ENCODE measurements around the gene FPGS. TPM values are rescaled to one million over a fixed set of nuclear protein-coding genes. Genes with fewer than 3 reads are reported as not detected.
"Not testable (repeated sequence)": the region's sequence is repeated elsewhere in the genome, so short reads cannot be mapped to it uniquely, and the experiment has no call there.

FPGS gene
- polyA plus RNA-seq, 4 donors = 41.5 to 46.2 (median 42.6) TPM

GRCh38 chr9:127770583-127770904, 32.1 kb upstream of the FPGS start:
- DNase-seq (ENCODE audit: low read depth in 4 of 4, low spot score in 3 of 4) = no peak

DNA sequence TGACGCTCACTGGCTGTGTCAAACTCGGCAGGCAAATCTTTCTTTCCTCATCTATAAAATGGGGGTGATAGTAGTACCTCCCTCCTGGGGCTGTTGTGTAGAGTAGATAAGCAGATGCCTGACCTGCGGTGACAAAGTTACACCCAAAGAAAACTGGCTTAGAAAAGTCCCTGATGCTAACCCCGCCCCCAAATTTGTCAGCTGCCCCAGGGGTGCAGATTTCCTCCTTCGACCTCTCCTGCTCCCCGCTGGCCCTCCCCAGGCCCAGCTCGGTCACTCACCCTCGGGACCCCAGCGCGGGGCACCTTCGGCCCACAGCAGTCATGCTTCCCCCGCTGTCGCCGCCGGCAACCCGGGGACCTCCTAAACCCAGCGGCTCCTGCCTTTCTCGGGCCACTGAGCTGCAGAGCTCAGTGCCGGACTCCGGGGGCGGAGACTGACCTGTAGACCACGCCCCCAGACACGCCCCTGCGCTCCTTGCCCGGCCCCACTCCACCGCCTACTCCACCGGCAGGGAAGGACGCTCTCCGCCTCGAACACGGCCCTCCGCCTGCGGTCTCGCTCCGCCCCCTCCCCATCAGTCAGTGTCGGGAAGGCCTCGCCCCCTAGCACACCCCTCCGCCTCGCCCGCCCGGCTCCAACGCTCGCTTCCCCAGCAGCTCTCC, 31.6 kb upstream of the FPGS start:
- peak; percentile 91 to 96 (median 94) for DNase-seq (ENCODE audit: low read depth in 4 of 4, low spot score in 3 of 4)

DNA sequence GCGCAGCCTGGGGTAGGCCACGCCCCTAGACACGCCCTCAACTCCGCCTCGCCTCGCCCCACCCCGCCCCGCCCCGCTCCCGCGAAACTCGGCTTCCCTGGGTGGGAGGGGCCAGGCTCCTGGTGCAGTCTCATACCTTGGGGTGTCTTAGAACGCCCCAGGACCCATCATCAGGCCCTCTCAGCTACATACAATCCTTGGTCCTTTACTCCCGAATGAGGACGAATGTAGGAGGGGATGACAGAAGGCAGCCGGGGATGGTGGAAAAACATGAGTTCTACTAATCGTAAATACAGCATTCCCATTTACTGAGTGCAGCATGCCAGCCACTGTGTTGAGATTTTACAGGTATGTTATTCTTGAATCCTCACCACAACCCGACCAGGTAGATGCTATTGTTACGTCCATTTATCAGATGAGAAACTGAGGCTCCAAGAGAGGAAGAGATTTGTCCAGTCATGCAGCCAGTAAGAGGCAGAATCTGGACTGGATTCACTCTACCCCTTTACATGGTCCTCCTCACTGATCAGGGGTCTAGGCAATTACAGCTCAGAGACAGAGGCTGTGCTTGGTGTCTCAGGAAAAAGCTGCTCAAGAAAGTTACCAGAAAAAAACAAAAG, 31.0 kb upstream of the FPGS start:
- no peak for DNase-seq (ENCODE audit: low read depth in 4 of 4, low spot score in 3 of 4)

DNA sequence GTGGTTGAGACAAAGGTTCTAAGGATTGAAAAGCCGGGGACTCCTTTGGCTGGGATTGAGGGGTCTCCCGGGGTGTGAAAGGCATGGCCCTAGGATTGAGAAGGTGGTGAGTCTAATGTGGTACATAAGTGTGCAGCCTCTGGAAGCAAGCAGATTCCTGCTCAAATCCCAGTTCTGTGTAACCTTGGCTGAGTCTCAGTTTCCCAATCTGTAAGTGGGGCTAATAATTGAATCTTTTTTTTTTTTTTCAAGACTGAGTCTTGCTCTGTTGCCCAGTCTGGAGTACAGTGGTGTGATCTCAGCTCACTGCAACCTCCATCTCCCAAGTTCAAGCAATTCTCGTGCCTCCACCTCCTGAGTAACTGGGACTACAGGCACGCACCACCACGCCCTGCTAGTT, 30.1 kb upstream of the FPGS start:
- no peak for DNase-seq (ENCODE audit: low read depth in 4 of 4, low spot score in 3 of 4)

DNA sequence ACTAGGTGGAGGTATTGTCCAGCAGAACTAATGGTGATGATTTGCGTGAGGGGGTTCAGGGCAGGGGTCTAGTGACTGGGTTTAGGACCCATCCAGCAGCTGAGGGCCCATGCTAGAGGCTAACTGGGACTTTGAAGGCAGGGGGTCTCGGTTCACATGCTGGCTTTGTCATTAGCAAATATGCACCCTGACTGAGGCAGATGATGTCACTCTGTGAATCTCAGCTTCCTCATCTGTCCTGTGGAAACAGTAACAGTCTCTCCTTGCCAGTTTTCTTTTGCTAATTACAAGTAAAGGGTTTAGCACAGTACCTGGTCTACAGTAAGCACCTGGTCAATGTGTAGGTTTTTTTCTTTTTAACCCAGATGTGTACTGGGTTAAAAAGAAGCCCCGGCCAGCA, 29.4 kb upstream of the FPGS start:
- DNase-seq (ENCODE audit: low read depth in 4 of 4, low spot score in 3 of 4) = no peak

DNA sequence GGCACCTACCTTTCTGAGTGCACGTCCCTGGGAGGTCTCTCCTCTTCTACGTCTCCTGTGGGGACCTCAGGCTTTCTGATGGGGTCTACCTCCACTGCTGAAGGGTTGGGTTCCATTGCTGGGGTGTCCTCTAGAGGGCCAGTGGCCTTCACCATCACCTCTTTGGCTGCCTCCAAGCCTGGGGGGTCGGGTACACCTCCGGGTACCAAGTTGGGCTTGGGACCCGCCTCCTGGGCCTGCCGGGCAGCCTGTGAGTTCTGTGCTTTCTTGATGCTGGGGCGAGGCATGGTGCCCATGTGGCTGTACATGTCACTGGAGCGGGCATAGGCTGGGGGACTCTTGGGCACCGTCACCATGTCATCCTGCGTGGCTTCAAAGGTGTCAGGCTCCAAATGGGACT, 28.7 kb upstream of the FPGS start:
- no peak for DNase-seq (ENCODE audit: low read depth in 4 of 4, low spot score in 3 of 4)

DNA sequence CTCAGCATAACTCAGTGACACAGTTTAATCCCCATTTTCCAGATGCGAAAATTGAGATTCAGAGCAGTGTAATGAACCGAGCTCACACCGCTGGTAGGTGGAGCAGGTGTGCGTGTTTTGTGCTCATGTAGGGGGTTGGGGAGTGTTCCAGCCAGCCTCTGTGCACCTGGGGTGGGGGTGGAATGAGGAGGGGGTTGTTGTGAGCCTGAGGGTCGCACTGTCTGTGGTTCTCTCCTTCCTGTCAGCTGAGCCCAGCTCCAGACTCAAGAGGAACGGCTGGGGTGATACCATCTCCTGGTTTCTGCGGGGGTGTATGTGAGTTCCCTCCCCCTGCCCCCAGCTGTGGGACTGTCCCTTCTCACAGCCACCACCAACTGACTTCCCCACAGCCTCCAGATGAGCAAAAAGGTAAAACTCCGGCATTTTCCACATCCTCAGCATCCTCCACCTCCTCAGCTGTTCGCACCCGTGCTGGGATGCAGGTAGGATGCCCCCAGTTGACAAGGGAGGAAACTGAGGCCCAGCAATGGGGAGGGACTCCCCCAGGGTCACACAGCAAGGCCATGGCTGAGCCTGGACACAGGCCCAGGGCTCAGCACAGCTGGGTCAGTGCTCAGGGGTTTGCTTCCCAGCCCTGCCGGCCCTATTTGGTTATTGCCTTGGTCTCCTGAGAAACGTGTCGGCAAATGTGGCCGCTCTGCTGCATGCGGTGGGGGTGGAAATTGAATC, 26.3 kb upstream of the FPGS start:
- no peak for DNase-seq (ENCODE audit: low read depth in 4 of 4, low spot score in 3 of 4)

DNA sequence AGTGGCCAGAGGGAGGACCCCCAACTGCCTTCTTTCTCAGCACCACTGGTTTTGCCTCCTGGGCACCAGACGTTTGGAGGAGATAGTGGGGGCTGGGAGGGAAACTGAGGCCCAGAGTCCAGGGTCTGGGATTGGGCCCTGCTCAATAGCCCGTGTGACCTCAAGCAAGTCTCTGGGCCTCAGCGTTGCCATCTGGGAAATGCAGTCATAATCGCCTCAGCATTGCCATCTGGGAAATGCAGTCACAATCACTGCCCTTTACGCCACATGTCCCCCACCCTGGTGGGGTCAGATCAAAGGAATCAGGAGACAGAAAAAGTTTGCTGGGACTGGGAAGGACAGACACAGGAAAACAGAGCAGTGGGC, 25.8 kb upstream of the FPGS start:
- DNase-seq (ENCODE audit: low read depth in 4 of 4, low spot score in 3 of 4) = no peak

DNA sequence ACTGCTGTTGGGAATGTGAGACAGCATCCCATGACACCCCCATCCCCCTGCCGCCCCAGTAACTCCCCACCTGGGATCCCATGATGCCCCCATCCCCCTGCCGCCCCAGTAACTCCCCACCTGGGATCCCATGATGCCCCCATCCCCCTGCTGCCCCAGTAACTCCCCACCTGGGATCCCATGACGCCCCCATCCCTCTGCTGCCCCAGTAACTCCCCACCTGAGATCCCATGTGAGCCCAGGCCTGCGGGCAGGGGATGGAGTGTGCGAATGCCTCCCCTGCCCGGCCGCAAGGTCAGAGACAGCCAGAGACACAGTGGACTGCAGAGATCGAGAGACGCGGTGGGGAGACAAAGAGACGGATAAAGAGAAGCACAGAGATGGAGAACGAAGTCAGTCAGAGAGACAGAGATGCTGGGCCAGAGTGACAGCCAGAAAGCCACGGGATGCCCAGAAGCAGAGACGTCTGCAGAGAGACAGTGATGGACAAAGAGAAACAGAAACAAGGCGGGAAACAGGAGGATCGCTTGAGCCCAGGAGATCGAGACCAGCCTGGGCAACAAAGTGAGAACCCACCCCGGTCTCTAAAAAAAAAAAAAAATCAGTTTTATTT, 25.2 kb upstream of the FPGS start:
- DNase-seq (ENCODE audit: low read depth in 4 of 4, low spot score in 3 of 4) = no peak

GRCh38 chr9:127778280-127779135, 24.2 kb upstream of the FPGS start, which contains the start of gene SH2D3C:
Gene SH2D3C (minus strand): TSS chr9:127778666. CDS start chr9:127778627, 39 bp downstream.
- DNase-seq (ENCODE audit: low read depth in 4 of 4, low spot score in 3 of 4) = no peak

- DNase-seq (ENCODE audit: low read depth in 4 of 4, low spot score in 3 of 4) = no peak
Observed at GRCh38 chr9:127779136-127779981, 23.3 kb upstream of the FPGS start.

DNA sequence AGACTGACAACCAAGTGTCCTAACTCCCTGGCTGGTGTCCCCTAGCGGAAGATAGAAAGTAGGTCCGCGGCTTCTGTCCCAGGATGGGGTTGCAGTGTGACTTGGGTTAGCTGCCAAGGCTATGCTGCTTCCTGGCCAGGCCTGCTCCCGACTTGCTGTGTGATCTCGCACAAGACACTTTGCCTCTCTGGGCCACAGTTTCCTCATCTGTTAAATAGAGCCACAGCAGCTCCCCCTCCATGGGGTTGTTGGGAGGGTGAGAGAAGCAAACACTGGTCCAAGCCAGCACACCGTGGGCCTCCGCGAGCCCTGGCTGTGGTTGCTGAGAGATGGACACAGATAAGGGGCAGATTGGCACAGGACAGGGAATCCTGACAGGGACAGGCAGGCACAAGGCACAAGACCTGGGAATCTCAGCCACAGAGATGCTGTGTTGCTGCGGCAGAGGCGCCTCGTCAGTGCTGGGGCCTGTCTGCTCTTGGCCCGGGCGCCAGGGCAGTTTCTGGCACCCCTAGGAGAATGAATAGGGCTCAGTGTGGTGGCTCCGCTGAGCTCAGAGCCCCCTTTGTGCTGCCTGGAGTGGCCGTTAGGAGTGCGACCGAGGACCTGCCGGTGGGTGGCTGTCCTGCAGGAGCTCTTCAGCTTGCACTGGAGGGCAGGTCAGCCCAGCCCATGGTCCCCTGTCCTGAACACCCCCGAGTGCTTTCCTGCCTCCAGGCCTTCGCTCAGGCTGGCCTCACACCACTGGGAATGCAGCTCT, 22.4 kb upstream of the FPGS start:
- DNase-seq (ENCODE audit: low read depth in 4 of 4, low spot score in 3 of 4) = no peak

DNA sequence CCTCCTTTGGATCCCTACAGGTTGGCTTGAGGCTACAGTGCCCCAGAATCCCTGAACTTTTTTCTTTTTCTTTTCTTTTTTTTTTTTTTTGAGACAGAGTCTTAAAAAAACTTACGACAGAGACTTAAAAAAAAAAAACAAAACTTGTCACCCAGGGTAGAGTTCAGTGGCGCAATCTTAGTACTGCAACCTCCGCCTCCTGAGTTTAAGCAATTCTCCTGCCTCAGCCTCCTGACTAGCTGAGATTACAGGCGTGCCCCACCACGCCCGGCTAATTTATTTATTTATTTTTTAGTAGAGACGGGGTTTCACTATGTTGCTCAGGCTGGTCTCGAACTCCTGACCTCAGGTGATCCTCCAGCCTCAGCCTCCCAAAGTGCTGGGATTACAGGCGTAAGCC, 21.8 kb upstream of the FPGS start:
- DNase-seq (ENCODE audit: low read depth in 4 of 4, low spot score in 3 of 4) = not testable (repeated sequence)

GRCh38 chr9:127781806-127782205, 20.9 kb upstream of the FPGS start:
- no peak for DNase-seq (ENCODE audit: low read depth in 4 of 4, low spot score in 3 of 4)

DNA sequence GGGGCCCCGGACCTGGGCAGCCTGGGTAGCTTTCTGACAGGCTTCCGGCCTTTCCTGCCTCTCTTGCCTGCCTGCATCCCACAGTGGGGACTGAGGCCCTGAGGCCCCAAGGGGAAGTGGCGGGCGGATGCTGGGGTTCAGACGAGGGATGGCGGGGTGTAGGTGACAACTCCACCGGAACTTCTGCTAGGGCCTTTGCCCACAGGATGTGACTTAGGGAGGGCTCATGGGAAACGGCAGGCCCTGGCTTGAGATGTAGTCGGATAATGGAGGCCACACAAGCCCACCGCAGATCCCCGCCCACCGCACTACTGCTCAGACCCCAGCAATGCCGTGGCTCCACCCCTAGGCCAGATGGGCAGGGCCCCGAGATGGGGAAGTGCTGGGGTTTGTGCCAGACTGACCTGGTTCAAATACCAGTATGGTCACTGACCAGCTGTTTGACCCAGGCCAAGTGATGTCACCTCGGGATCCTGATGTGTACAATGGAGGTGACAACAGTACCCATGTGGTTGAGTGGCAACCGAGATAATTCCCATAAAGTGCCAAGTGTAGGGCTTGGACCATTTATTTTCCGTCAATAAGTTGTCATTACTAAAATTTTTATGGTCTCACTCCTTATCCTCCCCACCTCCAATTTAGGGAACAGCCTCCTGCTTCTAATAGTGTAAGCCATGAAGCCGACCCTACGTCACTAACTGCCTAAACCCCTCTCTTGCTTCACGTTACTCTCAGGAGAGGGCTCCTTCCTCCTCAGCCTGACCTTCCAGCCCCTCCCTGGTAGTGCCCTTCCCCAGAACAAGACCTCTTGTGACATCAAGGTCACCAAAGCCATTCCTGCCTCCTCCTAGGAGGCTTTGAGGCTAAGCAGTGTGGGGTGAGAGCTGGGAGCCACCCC, 19.3 kb upstream of the FPGS start:
- no peak for DNase-seq (ENCODE audit: low read depth in 4 of 4, low spot score in 3 of 4)

- peak; percentile 76 to 85 (median 78) for DNase-seq (ENCODE audit: low read depth in 4 of 4, low spot score in 3 of 4)
Observed at GRCh38 chr9:127785023-127785932, 17.4 kb upstream of the FPGS start.
